GM21825 (cell line): Measurements from ENCODE around the gene SLC43A3.

ENCODE experiments used
- ATAC-seq: cut with Tn5 transposase; IDR thresholded peaks from one replicate; pipeline ENCODE4 v1.9.1; 2021; ENCODE audit warnings: mild to moderate bottlenecking, moderate library complexity; ENCODE audit not compliant: unreplicated experiment

The SLC43A3 gene

GRCh38 chr11:57430952-57431351 lies 4.0 kb upstream of the SLC43A3 start:
- ATAC-seq, result no peak

GRCh38 chr11:57429946-57430345 lies 3.0 kb upstream of the SLC43A3 start:
- ATAC-seq, result no peak

- no peak for ATAC-seq
Observed at GRCh38 chr11:57428643-57429042, 1.7 kb upstream of the SLC43A3 start.

GRCh38 chr11:57427727-57428082 lies 784 bp upstream of the SLC43A3 start:
- no peak for ATAC-seq

GRCh38 chr11:57426439-57426928 lies 437 bp downstream of the SLC43A3 start:
- no peak for ATAC-seq

GRCh38 chr11:57425565-57426438 lies 1.1 kb downstream of the SLC43A3 start:
- no peak for ATAC-seq

- ATAC-seq, result peak; percentile 87
Observed at GRCh38 chr11:57424792-57425564, 1.9 kb downstream of the SLC43A3 start.

GRCh38 chr11:57424137-57424791 lies 2.7 kb downstream of the SLC43A3 start:
- ATAC-seq, result no peak

GRCh38 chr11:57422669-57423068 lies 4.3 kb downstream of the SLC43A3 start:
- ATAC-seq, result no peak

- no peak for ATAC-seq
Observed at GRCh38 chr11:57421805-57422204, 5.1 kb downstream of the SLC43A3 start.

- no peak for ATAC-seq
Observed at GRCh38 chr11:57421066-57421465, 5.9 kb downstream of the SLC43A3 start.

GRCh38 chr11:57419146-57419545 lies 7.8 kb downstream of the SLC43A3 start:
- ATAC-seq, result no peak

GRCh38 chr11:57418131-57418530 lies 8.8 kb downstream of the SLC43A3 start:
- no peak for ATAC-seq

- no peak for ATAC-seq
Observed at GRCh38 chr11:57417056-57417455, 9.9 kb downstream of the SLC43A3 start.

- no peak for ATAC-seq
Observed at GRCh38 chr11:57416436-57416835, 10.5 kb downstream of the SLC43A3 start.

GRCh38 chr11:57414612-57415212 lies 12.2 kb downstream of the SLC43A3 start:
- ATAC-seq, result no peak

GRCh38 chr11:57413681-57414080 lies 13.2 kb downstream of the SLC43A3 start:
- no peak for ATAC-seq

GRCh38 chr11:57410287-57410686 lies 16.6 kb downstream of the SLC43A3 start:
- ATAC-seq, result no peak

- no peak for ATAC-seq
Observed at GRCh38 chr11:57409321-57410100, 17.4 kb downstream of the SLC43A3 start.

GRCh38 chr11:57408771-57409170 lies 18.1 kb downstream of the SLC43A3 start:
- no peak for ATAC-seq
